CD4-positive, alpha-beta T cell treated with Interferon alpha-2 for 1 hour (primary cell): ENCODE measurements around the gene PTN.

Experiments
- DNase-seq, 2 donors: peaks; one replicate each; pipeline ENCODE4 v3.0.0-alpha.2; 2020 to 2022

Gene PTN, protein sequence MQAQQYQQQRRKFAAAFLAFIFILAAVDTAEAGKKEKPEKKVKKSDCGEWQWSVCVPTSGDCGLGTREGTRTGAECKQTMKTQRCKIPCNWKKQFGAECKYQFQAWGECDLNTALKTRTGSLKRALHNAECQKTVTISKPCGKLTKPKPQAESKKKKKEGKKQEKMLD

DNA sequence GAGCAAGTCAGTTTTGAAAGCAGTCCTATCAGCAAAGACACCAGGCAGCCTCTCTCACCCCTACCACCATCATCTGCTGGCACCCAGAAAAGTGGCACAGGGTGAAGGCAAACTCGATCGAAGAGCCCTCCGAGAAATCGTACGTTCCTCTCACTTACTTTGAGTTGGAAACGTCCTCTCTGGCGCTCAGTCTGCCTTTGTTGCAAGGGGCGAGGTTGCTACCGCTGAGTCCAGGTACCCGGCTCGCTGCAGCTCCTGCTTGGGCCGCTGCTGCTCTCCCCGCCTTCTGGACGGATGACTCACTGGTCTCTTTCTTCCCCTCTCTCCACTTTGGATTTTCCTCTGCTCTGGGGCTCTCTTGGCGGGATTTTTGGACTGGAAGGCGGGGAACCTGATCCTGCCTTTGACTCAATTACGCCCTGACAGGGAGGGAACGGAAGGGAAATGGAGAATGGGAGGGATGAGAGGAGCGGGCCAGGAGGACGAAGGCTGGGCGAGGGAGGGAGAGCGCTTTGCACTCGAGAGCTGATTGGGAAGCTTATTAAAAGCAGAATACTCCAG is at the start of gene PTN:
TSS of gene PTN (minus strand) at position 453 of the 561 bp plus-strand sequence. CDS start 88,760 bp downstream, outside the sequence.
- no peak for DNase-seq

DNA sequence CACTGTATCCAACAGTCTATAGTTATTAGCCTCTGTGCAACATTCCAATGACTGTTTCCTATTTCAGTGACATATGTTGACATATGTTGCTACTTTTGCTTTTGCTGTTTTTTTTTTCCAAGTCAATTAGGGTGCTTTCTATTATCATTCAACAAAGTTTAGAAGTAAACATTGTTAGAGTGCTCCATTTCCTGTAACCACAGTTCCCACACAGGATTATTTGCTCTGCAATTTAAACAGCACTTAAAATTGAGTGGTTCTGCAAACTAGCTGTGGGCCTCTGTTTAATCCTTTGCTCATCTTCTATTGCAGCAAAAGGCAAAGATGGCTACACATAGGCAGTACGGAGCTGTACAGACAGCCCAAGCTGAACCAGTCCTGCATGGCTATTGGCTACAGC is 46.5 kb upstream of the PTN start:
- DNase-seq, result no peak

DNA sequence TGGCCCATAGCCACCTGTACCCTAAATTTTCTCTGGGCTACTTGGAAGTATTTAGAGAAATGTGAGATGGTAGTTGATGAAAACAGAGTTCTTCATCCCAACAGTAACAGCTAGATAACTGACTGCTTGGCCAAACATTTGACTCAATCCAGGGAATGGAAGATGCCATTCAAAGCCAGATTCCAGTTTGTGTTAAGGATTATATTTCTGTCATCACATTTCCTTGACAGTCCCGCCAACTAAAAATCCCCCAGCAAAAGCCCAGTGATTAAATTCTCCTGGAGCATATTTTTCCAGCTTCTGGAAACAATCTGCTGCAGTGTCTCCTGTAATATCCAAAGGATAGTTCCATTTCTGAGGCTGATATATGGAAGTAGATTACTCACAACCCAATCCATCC is 45.4 kb upstream of the PTN start:
- no peak for DNase-seq

DNA sequence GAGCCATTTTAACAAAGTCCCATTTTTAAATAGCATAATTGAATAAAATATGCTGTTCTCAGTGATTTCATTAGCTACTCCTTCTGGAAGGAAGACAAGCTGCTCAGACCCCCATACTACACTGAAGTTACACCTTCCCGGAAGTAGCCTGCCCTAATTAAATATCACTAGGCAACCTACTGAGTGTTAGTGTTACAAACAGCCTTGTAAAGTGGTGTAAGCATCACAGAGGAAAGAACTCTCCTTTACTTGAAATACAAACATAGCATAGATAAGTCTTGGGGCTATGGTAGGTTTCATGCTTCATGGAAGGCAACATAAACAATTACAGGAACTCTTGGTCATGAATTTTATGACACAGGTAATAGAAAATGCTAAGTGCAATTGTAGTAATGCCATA is 43.4 kb upstream of the PTN start:
- DNase-seq, result no peak

DNA sequence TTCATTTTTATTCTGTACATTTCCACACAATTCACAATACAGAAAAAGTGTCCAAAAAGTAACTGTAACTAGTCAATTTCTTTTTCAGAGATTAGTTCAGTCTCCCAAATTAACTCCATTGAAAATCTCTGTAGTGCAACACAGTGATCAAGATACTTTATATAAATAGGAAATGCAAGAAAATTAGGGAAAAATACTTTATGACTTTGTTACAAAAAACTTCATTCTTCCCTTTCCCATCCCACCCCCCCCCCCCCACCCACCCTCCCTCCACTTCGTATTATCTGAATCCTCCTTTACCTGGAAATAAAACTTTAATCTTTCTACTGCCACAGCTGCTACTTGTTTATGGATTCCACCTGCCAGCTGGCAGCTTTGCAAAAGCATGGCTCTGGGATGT is 37.5 kb upstream of the PTN start:
- DNase-seq, result no peak

DNA sequence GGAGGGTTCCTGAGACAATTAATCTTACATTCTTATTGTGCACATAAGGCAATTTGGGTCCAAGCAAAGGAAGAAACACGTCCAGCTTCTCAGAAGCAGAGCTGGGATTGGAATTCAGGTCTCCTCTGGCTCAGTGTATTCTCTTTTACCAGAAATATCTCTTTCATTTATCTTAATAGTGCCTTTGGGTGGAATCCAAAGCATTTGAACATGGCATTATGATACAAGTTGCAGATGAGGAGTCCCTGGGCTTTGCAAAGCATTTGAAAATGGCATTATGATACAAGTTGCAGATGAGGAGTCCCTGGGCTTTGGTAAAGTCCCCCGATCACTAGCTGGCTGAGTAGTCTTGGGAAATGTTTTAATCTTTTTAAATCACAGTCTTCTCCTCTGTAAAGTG is 30.0 kb upstream of the PTN start:
- DNase-seq, result no peak

DNA sequence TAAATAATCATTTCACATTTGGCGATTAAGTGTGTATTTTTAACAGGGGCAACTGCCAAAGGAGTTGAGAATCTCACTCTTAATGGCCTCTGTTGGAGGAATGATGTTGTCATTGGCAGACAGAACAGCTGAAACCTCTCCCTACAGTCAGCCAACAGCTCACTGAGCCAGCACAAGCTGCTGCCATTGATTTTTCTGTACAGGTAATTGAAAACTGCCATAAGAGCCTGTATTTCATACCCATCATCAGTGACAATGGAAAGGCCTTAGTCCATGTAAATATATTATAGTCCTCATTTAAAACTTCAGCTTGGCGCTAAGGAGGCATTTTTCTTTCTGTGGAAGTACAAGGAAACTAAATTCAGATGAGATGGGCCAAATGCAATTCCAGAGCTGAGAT is 28.1 kb upstream of the PTN start:
- DNase-seq, result no peak

DNA sequence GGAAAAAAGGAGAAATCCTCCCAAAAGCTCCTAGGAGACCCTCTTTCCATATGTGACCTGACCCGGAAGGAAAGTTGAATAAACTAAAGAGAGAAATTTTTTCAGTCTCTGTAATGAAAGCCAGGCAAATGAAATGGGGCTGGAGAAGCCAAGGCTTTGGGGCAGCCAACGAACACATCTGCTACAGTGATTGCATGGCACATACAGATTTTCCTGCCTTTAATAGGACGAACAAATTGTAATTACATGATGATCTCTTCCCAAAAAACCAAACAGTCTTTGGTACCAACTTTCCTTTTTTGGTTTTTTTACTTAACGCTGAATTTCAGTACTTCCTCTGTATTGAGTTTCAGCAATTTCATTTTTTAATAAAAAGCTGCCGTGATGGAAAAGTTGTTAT is 23.5 kb upstream of the PTN start:
- DNase-seq, result no peak

DNA sequence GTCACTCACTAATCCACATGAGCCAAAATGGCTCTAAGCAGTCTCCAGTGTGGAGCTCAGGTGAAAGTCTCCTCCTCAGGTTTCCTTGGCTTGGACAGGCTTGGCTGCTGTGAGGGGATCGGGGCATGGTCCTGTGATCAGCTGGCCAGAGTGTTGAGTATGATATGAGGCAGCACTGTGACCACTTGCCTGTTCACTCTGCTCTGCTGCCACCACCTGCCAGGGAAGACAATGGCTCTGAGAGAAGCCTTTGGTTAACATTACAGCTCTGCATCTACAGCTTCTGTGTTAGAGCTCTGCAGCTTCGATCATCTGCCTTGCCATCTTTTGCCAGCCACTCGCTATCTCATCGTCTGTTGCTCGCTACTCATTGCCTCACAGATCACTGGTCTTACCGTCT is 20.1 kb upstream of the PTN start:
- no peak for DNase-seq

DNA sequence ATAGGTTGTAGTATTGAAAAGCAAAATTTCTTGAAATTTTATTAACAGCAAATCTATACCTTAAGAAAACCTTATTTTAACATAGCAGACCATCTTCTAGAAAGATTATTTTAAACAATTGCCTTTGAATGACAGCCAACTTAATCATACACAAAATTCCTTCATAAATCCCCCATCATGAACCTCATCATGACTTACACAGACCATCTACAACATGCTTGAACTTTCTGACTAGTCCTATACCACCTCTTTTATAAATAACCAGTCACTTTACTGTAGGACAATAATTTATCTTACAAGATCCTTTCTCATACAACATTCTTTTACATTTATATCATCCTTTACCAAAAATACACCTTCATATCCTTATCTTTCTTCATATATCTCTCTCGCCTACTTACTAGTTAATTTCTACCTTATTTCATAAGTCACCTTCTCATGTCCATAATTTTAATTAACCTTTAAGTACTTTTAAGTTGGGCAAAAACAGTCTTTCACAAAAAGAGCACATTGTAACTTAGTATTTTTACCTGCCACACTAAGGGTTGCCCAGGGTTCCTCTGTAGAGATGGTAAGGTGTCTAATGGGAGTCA is 16.6 kb upstream of the PTN start:
- DNase-seq, result no peak

DNA sequence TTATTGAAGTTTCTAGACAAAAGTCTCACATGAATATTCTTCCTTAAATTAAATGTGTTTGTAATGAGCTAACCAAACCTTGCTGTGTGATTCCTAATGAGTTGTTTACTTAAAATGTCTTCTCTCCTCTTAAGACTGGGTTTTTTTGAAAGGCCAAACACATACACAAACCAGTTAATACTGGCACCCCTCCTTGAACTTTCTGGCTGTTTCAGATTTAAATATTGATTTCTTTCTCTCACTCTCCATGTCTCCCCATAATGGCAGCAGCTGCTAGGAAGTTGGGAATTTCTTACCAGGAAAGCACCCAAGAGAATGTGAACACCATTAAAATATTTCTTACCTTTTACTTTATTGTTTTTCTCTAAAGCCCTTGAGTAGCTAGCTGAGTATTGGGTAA is 11.4 kb upstream of the PTN start:
- no peak for DNase-seq

DNA sequence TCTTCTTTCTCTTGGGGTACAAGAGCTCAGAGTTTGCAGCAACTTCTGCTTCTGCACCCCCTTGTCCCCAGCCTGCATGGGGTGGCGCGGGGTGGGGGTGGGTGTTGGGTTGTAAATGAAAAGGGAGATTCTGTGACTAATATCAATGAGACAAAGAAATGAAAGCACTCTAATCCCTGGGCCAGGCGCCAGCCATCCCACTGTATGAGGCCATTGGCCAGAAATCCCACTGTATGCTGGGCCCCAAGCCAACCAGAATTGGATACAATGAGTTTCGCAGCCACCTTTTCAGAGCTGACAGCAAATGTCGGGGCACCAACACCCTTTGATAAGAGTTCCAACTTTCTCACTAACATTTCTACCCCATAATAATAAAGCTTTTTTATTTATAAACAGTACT is 10.9 kb upstream of the PTN start:
- DNase-seq, result no peak

DNA sequence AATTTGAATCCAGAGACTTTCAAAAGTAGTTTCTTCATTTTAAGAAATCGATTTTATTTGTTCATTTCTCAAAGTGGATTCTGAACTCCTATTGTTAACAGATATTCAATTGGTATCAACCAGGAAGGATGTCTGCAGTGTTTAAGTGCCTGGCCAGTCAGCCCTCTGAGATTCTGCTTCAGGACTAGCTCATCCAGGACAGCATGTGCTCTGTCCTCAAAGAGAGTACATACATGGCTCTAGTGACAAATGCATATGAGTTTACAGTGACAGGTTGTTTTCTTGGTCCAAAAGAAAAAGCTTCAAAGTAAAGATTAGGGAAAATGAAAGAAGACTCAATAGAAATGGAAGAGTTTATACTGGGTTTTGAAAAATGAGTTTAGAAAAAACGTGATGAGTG is 8.4 kb upstream of the PTN start:
- DNase-seq, result no peak

DNA sequence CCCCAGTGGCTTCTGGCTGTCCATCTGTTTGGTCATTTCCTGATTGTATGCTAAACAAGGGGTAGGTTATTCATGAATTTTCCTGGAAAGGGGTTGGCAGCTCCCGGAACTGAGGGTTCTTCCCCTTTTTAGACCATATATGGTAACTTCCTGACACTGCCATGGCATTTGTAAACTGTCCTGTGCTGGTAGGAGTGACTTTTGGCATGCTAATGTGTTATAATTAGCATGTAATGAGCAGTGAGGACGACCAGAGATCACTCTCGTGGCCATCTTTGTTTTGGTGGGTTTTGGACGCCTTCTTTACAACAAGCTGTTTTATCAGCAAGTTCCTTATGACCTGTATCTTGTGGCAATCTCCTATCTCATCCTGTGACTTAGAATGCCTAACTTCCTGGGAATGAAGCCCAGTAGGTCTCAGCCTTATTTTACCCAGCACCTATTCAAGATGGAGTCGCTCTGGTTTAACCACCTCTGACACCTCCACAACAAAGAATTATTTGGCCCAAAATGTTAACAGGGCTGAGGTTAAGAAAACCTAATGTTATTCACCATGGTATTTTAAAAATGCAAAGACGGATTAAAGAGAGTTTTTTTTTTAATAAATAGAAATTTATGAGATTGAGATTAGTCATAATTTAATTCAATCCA is 2.4 kb upstream of the PTN start:
- no peak for DNase-seq

DNA sequence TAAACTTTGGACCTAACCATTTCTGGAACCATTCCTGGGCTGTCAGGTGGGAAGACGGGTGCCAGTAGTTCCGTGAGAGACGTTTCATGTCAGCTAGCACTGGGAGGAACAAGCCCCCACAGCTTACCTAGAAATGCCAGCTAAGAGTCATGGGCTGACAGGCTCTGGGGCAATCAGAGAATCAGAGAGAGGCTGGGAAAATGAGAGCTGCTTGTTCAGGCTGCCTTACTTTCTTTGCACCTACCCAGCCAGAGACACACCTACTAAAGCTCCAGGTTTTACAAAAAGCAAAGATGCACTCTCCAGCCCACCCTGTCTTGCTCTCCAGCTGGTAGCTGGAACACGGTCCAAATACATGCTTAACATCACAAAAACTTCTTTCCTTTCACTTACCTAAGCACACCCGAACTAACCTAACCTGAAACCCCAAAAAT is 688 bp downstream of the PTN start:
- DNase-seq, result no peak

DNA sequence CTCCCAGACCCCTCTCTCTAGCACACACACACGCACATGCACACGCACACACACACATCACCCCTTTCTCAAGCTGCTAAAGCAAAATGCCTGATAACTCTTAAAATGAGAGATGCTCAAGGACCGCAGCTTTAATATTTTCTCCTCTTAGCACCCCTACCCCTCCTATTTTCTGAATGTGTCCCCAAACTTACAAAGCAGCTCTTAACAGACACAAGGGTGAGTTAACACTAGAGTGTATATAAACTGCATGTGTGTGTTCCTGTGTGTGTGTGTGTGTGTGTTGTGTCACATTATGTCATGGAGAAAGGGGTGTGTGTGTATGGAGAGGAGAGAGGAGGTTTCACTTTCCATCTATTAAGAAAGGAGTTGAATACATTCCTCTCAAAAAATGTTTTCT is 1.3 kb downstream of the PTN start:
- no peak for DNase-seq

DNA sequence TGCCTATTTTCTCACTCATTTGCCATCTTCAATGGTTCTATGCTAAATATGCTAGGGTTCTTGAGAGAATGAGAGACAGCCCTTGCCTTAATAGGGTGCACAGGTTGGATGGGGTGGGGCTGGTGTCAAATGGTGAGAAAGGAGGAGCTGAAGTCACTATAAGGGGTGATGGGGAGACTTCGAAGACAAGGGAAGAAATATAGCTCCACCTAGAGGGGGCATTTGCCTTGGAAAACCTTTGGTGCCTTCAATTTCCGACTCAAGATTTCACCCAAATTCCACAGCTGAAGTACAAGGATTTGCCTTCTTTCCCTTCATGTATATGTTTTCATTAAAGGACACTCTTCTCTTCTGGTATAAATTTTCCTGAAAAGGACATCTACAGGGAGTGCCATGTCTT is 5.6 kb downstream of the PTN start:
- DNase-seq, result no peak

DNA sequence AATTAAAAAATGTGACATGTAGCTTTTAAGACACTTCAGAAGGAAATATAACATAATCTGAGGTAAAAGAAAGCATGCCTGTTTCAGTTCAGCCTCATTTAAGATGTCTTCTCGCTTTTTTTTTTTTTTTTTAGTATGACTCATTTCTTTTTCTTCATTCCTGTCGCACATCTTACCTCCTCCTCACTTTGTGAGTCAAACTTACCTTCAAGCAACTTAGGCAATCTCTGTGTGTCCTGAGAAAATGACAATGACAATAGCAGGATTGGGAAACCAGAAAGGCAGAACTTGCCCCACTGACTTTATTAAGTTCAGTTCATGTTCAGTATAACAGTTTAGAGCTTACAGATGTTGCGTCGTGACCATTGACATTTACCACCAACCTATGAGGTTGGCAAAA is 7.7 kb downstream of the PTN start:
- DNase-seq, result no peak

DNA sequence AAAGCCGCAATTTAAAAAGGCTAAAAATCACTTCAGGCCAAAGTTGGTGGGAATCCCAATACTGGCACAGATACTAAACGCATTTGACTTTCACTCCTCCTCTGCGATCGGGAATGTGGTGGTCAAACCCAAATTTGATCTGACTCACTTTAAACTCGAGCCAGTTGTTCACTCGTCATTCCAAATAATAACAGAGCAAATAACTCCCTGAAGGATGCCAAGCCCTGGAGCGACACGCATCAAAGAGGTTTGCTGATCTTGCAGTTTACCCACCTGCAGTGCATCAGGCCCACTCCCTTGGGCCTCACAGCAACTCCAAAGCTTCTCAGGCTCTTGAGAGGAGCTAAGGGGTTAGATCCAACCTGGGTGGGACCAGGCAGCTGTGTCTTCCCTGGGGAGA is 12.2 kb downstream of the PTN start:
- no peak for DNase-seq

DNA sequence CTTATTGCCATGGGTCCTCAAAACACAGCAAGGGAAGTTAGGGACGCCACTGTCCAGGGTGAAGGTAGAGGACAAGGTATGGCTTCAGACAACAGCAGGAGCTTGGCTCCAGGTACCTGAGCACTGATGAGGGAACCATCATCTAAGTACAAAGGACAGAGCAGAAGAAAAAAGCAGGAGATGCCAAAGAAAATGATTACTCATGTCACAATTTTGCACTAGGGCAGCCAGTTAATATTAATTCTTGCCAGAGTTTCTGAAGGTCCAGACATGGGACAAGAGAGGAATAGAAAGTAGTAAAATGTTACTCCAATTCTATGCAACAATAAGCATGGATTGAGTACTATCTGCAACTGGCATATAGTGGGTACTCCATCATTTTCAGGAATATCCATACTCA is 14.1 kb downstream of the PTN start:
- DNase-seq, result no peak

DNA sequence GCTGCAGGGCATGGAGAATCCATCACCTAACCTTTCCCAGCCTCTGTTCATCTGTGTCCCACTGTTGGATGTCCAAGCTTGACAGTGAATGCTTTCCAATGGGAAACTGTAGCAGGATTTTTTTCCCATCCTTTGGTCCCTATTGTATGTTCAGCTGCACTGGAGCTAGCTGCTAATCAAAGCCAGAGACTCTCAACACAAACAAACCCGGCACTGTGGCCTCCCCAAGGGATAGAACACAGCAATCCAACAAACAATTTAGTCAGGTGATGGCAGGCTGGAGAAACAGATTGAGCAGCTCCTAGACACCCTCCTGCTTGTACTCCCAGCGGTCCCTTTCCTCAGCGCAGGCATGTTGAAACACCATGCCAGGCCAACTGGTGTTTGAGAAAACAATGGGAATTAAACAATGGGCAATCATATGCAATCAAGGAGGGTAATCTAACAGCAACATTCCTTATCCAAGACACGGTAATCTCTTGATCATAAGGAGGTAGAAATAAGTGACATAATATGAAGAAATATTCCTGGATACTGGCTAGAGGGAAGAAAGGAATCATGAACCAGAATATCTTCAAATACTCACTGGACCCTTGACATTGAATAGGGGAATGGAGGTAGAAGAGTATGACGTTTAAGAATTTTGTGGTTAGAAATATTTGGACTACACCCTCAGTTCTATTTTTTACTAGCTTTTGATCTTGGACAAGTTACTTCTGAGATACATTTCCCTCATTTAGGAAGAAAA is 15.0 kb downstream of the PTN start:
- DNase-seq, result no peak

DNA sequence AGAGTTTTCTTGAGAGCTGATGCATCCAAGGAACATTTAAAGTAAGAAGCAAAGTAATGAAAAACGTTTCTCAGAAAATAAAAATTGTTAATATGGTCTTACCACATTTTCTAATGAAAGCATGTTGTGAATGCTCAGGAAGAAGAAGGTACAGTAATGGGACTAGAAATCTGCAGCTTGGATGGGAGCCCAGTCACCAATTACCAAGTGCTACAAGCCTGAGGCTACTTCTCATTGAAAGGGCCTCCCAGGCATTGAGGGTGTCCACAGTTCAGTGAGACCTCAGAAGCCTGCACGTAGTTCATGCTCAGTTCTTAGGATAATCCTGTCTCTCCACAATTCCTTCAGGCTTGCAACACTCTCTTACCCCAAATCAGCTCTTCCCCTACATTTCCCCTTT is 17.6 kb downstream of the PTN start:
- DNase-seq, result no peak

DNA sequence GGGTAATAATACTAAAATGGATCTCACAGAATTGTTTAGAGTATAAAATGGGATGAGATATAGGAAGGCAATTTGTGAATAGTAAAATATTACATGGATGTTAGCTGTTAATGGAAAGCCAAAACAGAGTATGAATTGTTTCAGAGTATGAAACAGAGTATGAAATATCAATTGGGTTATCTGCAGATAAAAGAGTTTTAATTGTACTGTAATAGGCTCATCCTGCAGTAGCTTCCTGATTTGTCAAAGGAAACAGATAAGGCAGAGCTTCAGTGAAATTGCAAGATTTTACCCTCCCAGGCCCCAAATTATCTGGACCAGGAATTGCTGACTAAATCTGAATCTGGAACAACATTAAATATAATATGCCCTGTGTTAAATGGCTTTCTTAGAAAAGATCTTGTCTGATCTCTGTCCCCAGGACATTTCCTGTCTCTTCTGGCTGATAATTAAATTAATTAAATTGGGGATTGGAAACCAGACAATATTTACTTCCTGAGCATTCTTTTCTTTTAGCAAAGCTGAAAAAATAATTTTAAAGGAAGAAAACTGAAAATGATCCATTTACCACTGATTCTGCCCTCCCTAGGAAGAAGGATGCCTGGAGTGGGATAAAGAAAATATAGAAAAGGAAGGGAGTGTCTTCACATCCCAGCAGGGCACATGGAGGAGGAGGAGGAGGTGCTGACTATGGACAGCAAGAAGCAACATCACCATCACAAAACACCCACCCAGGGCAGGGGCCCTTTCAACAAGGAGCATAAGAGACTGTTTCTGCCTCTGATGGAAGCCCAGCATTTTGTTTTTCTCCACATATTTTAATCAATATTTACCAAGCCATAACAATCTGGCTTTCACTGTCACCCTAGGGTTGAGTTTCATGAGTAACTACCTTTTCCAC is 18.5 kb downstream of the PTN start:
- DNase-seq, result no peak
